ENCODE results near the gene RTTN.
"Not testable (repeated sequence)": the region's sequence is repeated elsewhere in the genome, so short reads cannot be mapped to it uniquely, and the experiment has no call there.

DNA sequence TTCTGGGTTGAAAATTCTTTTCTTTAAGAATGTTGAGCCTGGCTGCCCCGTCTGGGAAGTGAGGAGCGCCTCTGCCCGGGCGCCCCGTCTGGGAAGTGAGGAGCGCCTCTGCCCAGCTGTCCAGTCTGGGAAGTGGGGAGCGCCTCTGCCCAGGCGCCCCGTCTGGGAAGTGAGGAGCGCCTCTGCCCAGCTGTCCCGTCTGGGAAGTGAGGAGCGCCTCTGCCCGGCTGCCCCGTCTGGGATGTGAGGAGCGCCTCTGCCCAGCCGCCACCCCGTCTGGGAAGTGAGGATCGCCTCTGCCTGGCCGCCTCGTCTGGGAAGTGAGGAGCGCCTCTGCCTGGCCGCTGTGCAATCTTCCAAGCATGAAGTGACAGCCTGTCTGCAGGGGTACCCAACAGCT lies 102.6 kb downstream of the RTTN start:
- not testable (repeated sequence) for TF ChIP-seq BMI1 (IDR thresholded peaks at IDR 0.05; ENCODE audit: borderline replicate concordance); RB1 (IDR thresholded peaks at IDR 0.05; ENCODE audit: borderline replicate concordance); NFYB (IDR thresholded peaks at IDR 0.05; ENCODE audit: insufficient read depth, low read depth, low read length); CTCF (IDR thresholded peaks at IDR 0.05 in 2 of 3, conservative IDR thresholded peaks at IDR 0.05 in 1 of 3; ENCODE audit: control insufficient read depth in 2 of 3, extremely low read depth in 1 of 3, insufficient read depth in 1 of 3, low read depth in 3 of 3, low read length in 3 of 3); ETV6 (conservative IDR thresholded peaks at IDR 0.05 in 1 of 2, IDR thresholded peaks at IDR 0.05 in 1 of 2; ENCODE audit: borderline replicate concordance in 1 of 2, low read depth in 1 of 2); FOXM1 (IDR thresholded peaks at IDR 0.05; ENCODE audit: low read depth, low read length); ZNF24 (IDR thresholded peaks at IDR 0.05)
